Endodermal cell (in vitro differentiated cells): ENCODE results near the gene FAHD1. TPM values are rescaled to one million over a fixed set of nuclear protein-coding genes. Genes with fewer than 3 reads are reported as not detected.
A peak's percentile ranks its signal among the peaks of the same experiment; 100 is the strongest.

Experiments
- DNase-seq: peaks from one replicate; pipeline ENCODE4 v3.0.0-alpha.2; 2017
- H3K27ac ChIP-seq: 2 replicates; pipeline ENCODE4 v1.5.1; 2013; ENCODE audit warnings: mild to moderate bottlenecking, low read depth, low read length, moderate library complexity
- H3K27me3 ChIP-seq: 2 replicates; pipeline ENCODE4 v1.6.1; 2013; ENCODE audit warnings: mild to moderate bottlenecking, low read length, moderate library complexity; ENCODE audit not compliant: insufficient read depth, control insufficient read depth, poor library complexity, severe bottlenecking
- H3K36me3 ChIP-seq: 2 replicates; pipeline ENCODE4 v1.7.0; 2013; ENCODE audit warnings: mild to moderate bottlenecking, low read length, moderate library complexity; ENCODE audit not compliant: control insufficient read depth, insufficient read depth
- H3K4me1 ChIP-seq: one replicate; pipeline ENCODE4 v1.7.0; 2013; ENCODE audit warnings: low read length; ENCODE audit not compliant: control insufficient read depth, insufficient read depth
- H3K4me3 ChIP-seq: 2 replicates; pipeline ENCODE4 v1.5.1; 2013; ENCODE audit warnings: mild to moderate bottlenecking, low read length, moderate library complexity
- H3K9ac ChIP-seq: 2 replicates; pipeline ENCODE4 v1.6.1; 2013; ENCODE audit warnings: mild to moderate bottlenecking, low read length, moderate library complexity; ENCODE audit not compliant: poor library complexity, severe bottlenecking; ENCODE audit errors: extremely low read depth
- H3K9me3 ChIP-seq: 2 replicates; pipeline ENCODE4 v1.6.1; 2013; ENCODE audit warnings: mild to moderate bottlenecking, low read length, moderate library complexity; ENCODE audit not compliant: control insufficient read depth
- H3K27ac Mint-ChIP-seq: 2 replicates; pipeline ENCODE4 v1.8.0; 2020; ENCODE audit warnings: mixed read lengths
- H3K27me3 Mint-ChIP-seq: 2 replicates; pipeline ENCODE4 v1.8.0; 2021; ENCODE audit warnings: mild to moderate bottlenecking, mixed read lengths; ENCODE audit not compliant: insufficient read depth
- H3K36me3 Mint-ChIP-seq: 2 replicates; pipeline ENCODE4 v1.8.0; 2020; ENCODE audit warnings: low read depth, mixed read lengths
- H3K4me1 Mint-ChIP-seq: 2 replicates; pipeline ENCODE4 v1.8.0; 2020; ENCODE audit warnings: mixed read lengths
- H3K4me3 Mint-ChIP-seq: 2 replicates; pipeline ENCODE4 v1.8.0; 2020; ENCODE audit warnings: mild to moderate bottlenecking, moderate library complexity, mixed read lengths
- H3K9me3 Mint-ChIP-seq: 2 replicates; pipeline ENCODE4 v1.8.0; 2020; ENCODE audit warnings: mild to moderate bottlenecking, mixed read lengths
- CTCF ChIP-seq: fragments of 200-600 bp; sonication (generic); conservative IDR thresholded peaks from 2 replicates; pipeline ENCODE4 v1.5.0; 2021; ENCODE audit warnings: antibody characterized with exemption, mild to moderate bottlenecking
- WGBS, 2 experiments: methylation state at CpG; one replicate each; pipeline versions ENCODE4 v1.1.5 to v1.1.7; 2013; ENCODE audit warnings: missing lambda C conversion rate in 2 of 2, mixed read lengths in 1 of 2; ENCODE audit not compliant: insufficient coverage in 1 of 2, insufficient read length in 1 of 2; 5-methylcytosine and 5-hydroxymethylcytosine counted together
- total RNA-seq, 2 donors: library from RNA; stranded (reverse); fragmentation: NEBNext Ultra II Directional in 1 of 2; extraction: Animal tissue kit (Norgen Biotek cat#: 25700) in 1 of 2; gene quantifications; 2 replicates in 1 of 2; 3 replicates in 1 of 2; pipeline ENCODE4 v1.2.1, GENCODE V29; 2021

FAHD1 gene
- total RNA-seq, 2 donors from 2014 or later: 16.6 to 16.9 TPM

- no peak overlapping the region for H3K27ac Mint-ChIP-seq
- H3K36me3 ChIP-seq: no peaks in the 10 kb centered on the region
- H3K4me1 ChIP-seq: no peaks in the 10 kb centered on the region
- no peaks in the 10 kb centered on the region for H3K9me3 ChIP-seq
- peak; percentile 43 for DNase-seq
- H3K4me1 Mint-ChIP-seq: no peaks in the 10 kb centered on the region
- TF ChIP-seq CTCF: no peak
- peaks cover 4% of the 10 kb centered on the region for H3K9me3 Mint-ChIP-seq
- no peak overlapping the region for H3K27ac ChIP-seq
- no peak overlapping the region for H3K4me3 Mint-ChIP-seq
- peaks cover 7% of the 10 kb centered on the region for H3K36me3 Mint-ChIP-seq
- 94 to 97% methylated on average over 49 to 53 of the region's 53 CpGs for WGBS, 2 experiments
- no peaks in the 10 kb centered on the region for H3K27me3 Mint-ChIP-seq
- H3K27me3 ChIP-seq: no peaks in the 10 kb centered on the region
- H3K9ac ChIP-seq: no peak overlapping the region
- no peak overlapping the region for H3K4me3 ChIP-seq
Observed at GRCh38 chr16:1791256-1791942, 35.6 kb upstream of the FAHD1 start.

DNA sequence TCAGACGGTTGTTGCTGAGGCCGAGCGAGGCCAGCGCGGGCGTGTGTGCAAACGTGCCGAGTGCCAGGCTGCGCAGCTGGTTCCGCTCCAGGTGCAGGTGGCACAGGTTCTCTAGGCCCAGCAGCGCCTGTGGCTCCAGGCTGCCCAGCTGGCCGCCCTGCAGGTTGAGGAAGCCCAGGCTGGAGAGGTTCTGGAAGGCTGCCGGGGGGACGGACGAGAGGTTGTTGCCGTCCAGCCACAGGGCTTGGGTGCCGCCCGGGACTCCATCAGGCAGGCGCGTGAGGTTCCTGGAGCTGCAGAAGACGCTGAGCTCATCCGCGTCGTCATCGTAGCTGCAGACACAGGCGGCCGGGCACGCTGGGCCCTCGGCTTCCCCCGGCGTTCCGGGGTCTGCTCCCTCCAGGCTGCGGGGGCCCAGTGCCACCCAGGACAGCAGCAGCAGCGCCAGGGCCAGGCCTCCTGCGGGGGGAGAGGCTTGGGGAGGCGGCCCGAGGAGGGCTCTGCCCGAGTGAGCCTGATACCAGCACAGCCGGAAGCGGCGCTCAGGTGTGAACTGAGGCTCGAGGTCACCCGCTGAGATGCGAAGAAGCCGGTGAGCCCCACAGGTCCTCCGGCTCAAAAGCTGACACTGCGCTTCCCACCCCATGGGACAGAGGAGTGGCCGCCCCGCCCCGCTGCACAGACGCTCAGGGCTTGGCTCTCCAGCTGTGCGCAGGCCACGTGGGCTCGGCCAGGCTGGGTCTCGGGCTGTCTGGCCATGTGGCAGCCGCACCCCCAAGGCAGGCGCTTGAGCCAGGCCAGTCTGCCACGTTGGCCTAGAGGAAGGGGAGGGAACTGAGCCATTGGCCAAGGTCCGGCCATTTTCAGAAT, 34.8 kb upstream of the FAHD1 start:
- Mint-ChIP-seq H3K27ac (no peak overlapping the region), H3K9me3 (peaks cover 12% of the 10 kb centered on the region), H3K4me3 (no peak overlapping the region), H3K4me1 (no peaks in the 10 kb centered on the region), H3K36me3 (peaks cover 12% of the 10 kb centered on the region), H3K27me3 (no peaks in the 10 kb centered on the region)
- Histone ChIP-seq H3K27me3 (no peaks in the 10 kb centered on the region), H3K4me3 (no peak overlapping the region), H3K36me3 (no peaks in the 10 kb centered on the region), H3K4me1 (no peaks in the 10 kb centered on the region), H3K27ac (no peak overlapping the region), H3K9me3 (no peaks in the 10 kb centered on the region), H3K9ac (no peak overlapping the region)
- 91 to 92% methylated on average over 29 to 59 of the region's 59 CpGs for WGBS, 2 experiments
- DNase-seq: peak; percentile 55
- TF ChIP-seq CTCF: no peak

DNA sequence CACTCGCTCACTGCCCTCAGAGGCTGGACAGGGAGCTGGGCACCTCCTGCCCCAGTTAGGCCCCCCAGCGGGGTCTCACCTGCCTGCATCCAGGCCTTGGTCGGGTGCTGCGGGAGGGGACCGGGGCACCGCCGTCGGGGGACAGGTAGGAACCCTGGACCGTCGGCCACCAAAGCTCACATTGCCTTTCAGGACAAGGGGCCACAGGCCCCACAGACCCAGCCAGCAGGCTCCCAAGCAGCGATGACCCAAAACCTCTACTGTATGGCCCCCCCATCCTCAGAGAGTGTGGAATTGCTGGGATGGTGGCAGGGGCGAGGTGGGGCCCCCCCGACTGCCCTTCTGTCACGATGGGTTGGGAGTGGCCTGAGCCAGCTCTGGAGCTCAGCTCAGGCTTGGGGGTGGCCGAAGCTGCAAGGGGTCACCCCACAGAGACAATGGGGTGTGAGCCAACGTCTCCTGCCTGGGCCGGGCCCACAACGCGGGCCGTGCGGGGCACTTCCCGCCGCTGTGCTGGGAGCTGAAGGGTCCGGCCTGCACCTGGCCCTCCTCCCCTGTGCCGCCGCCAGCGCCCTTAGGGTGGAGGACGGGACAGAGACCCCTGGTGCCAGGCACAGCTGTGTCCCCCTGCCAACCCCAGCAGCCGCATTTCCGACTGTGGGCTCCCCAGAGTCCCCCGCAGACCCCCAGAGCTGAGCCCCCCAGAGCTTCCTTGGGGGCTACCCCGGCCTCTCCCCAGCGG, 34.0 kb upstream of the FAHD1 start:
- Histone ChIP-seq H3K27me3 (no peaks in the 10 kb centered on the region), H3K9me3 (peaks cover 6% of the 10 kb centered on the region), H3K9ac (no peak overlapping the region), H3K27ac (no peak overlapping the region), H3K4me3 (no peak overlapping the region), H3K4me1 (no peaks in the 10 kb centered on the region), H3K36me3 (no peaks in the 10 kb centered on the region)
- DNase-seq: peak; percentile 38
- TF ChIP-seq CTCF: no peak
- Mint-ChIP-seq H3K27ac (no peak overlapping the region), H3K27me3 (no peaks in the 10 kb centered on the region), H3K4me3 (no peak overlapping the region), H3K36me3 (peaks cover 13% of the 10 kb centered on the region), H3K9me3 (peaks cover 20% of the 10 kb centered on the region), H3K4me1 (no peaks in the 10 kb centered on the region)
- WGBS, 2 experiments: 93 to 95% methylated on average over 22 to 33 of the region's 33 CpGs
